Neural crest cell (in vitro differentiated cells): ENCODE measurements around the gene ZNF652. TPM values are rescaled to one million over a fixed set of nuclear protein-coding genes. Genes with fewer than 3 reads are reported as not detected.

Source experiments
- DNase-seq: peaks from one replicate; pipeline ENCODE4 v3.0.0; 2021; ENCODE audit warnings: low read depth, mixed read lengths, low spot score
- H3K27ac Mint-ChIP-seq: one replicate; pipeline ENCODE4 v1.8.0; 2021; ENCODE audit warnings: mild to moderate bottlenecking, mixed read lengths; ENCODE audit not compliant: unreplicated experiment
- H3K27me3 Mint-ChIP-seq: 2 replicates; pipeline ENCODE4 v1.8.0; 2021; ENCODE audit warnings: low read depth, mild to moderate bottlenecking, mixed read lengths
- H3K36me3 Mint-ChIP-seq: 2 replicates; pipeline ENCODE4 v1.8.0; 2021; ENCODE audit warnings: low read depth, mild to moderate bottlenecking, mixed read lengths
- H3K4me1 Mint-ChIP-seq: 2 replicates; pipeline ENCODE4 v1.8.0; 2021; ENCODE audit warnings: mixed read lengths
- H3K4me3 Mint-ChIP-seq: one replicate; pipeline ENCODE4 v1.8.0; 2021; ENCODE audit warnings: mild to moderate bottlenecking, mixed read lengths
- H3K9me3 Mint-ChIP-seq: 2 replicates; pipeline ENCODE4 v1.8.0; 2021; ENCODE audit warnings: mixed read lengths
- CTCF ChIP-seq: fragments of 200-600 bp; sonication (generic); conservative IDR thresholded peaks from 2 replicates; pipeline ENCODE4 v1.5.0; 2021; ENCODE audit warnings: antibody characterized with exemption, mild to moderate bottlenecking
- total RNA-seq: library from RNA; stranded (reverse); gene quantifications from 2 replicates; pipeline ENCODE4 v1.2.1, GENCODE V29; 2021

The ZNF652 gene
- total RNA-seq, 1 donor from 2014 or later: 42.1 TPM

GRCh38 chr17:49260011-49260816 lies 101.8 kb downstream of the ZNF652 start:
- H3K9me3 Mint-ChIP-seq: no peaks in the 10 kb centered on the region
- H3K27ac Mint-ChIP-seq: no peak overlapping the region
- H3K36me3 Mint-ChIP-seq: no peaks in the 10 kb centered on the region

GRCh38 chr17:49259663-49260010 lies 102.4 kb downstream of the ZNF652 start:
- Mint-ChIP-seq H3K27me3 (peaks cover 20% of the 10 kb centered on the region), H3K9me3 (no peaks in the 10 kb centered on the region), H3K27ac (no peak overlapping the region), H3K36me3 (no peaks in the 10 kb centered on the region), H3K4me3 (peak overlapping the region; percentile 78), H3K4me1 (peaks cover 10% of the 10 kb centered on the region)
- TF ChIP-seq CTCF: no peak
- DNase-seq: no peak

More at GRCh38 chr17:49260011-49260816, 101.8 kb downstream of the ZNF652 start:
- H3K27me3 Mint-ChIP-seq: peaks cover 20% of the 10 kb centered on the region
- peaks cover 10% of the 10 kb centered on the region for H3K4me1 Mint-ChIP-seq
- TF ChIP-seq CTCF: no peak
- DNase-seq: peak; percentile 36
- peak overlapping the region; percentile 81 for H3K4me3 Mint-ChIP-seq

GRCh38 chr17:49258394-49258793 lies 103.7 kb downstream of the ZNF652 start:
- Mint-ChIP-seq H3K27me3 (peaks cover 17% of the 10 kb centered on the region), H3K27ac (no peak overlapping the region), H3K4me1 (peaks cover 10% of the 10 kb centered on the region), H3K9me3 (no peaks in the 10 kb centered on the region), H3K36me3 (no peaks in the 10 kb centered on the region), H3K4me3 (no peak overlapping the region)
- DNase-seq: no peak
- TF ChIP-seq CTCF: no peak

GRCh38 chr17:49255125-49255524 lies 106.9 kb downstream of the ZNF652 start:
- no peak for TF ChIP-seq CTCF
- H3K27me3 Mint-ChIP-seq: peaks cover 6% of the 10 kb centered on the region
- H3K9me3 Mint-ChIP-seq: no peaks in the 10 kb centered on the region
- H3K36me3 Mint-ChIP-seq: no peaks in the 10 kb centered on the region
- DNase-seq: no peak
- H3K4me1 Mint-ChIP-seq: no peaks in the 10 kb centered on the region
- no peak overlapping the region for H3K27ac Mint-ChIP-seq
- H3K4me3 Mint-ChIP-seq: no peak overlapping the region

GRCh38 chr17:49254066-49254465 lies 108.0 kb downstream of the ZNF652 start:
- no peak for DNase-seq
- Mint-ChIP-seq H3K36me3 (no peaks in the 10 kb centered on the region), H3K27ac (no peak overlapping the region), H3K4me3 (no peak overlapping the region), H3K4me1 (no peaks in the 10 kb centered on the region), H3K9me3 (no peaks in the 10 kb centered on the region), H3K27me3 (peaks cover 2% of the 10 kb centered on the region)
- TF ChIP-seq CTCF: no peak
